Skin of body (tissue), 2 donors: ENCODE results near the gene ECE2. TPM values are rescaled to one million over a fixed set of nuclear protein-coding genes. Genes with fewer than 3 reads are reported as not detected.
A peak's percentile ranks its signal among the peaks of the same experiment; 100 is the strongest.
"Not testable (repeated sequence)": the region's sequence is repeated elsewhere in the genome, so short reads cannot be mapped to it uniquely, and the experiment has no call there.

ENCODE experiments used
- DNase-seq: peaks from one replicate; lab custom pipeline; 2025; lab: John Stamatoyannopoulos, UW
- total RNA-seq: library from RNA; depleted of rRNA; stranded (reverse); fragments of >200 nt; gene quantifications from one replicate; pipeline ENCODE4 v1.2.3, GENCODE V29; 2014

ECE2 gene
- total RNA-seq, 1 donor from 2014 or later = not detected

GRCh38 chr3:184262764-184263179, 13.1 kb upstream of the ECE2 start:
- DNase-seq = no peak

- not testable (repeated sequence) for DNase-seq
These were observed 8.6 kb upstream of the ECE2 start for GRCh38 chr3:184267249-184267648.

GRCh38 chr3:184272269-184272668, 3.6 kb upstream of the ECE2 start:
- no peak for DNase-seq

- no peak for DNase-seq
These were observed 481 bp upstream of the ECE2 start for GRCh38 chr3:184275381-184275701.

- no peak for DNase-seq
These were observed 1.5 kb downstream of the ECE2 start for GRCh38 chr3:184277366-184277765.

GRCh38 chr3:184282941-184283340, 7.1 kb downstream of the ECE2 start:
- DNase-seq = no peak

- no peak for DNase-seq
These were observed 7.9 kb downstream of the ECE2 start for GRCh38 chr3:184283681-184284080.

GRCh38 chr3:184284696-184285095, 8.9 kb downstream of the ECE2 start:
- peak; percentile 38 for DNase-seq

GRCh38 chr3:184289426-184289938, 13.7 kb downstream of the ECE2 start:
- DNase-seq = peak; percentile 11

- no peak for DNase-seq
These were observed 14.5 kb downstream of the ECE2 start for GRCh38 chr3:184290331-184290730.

GRCh38 chr3:184291044-184291737, 15.4 kb downstream of the ECE2 start:
- DNase-seq = no peak

- DNase-seq = no peak
These were observed 16.1 kb downstream of the ECE2 start for GRCh38 chr3:184291738-184292445.

GRCh38 chr3:184295771-184296170, 19.9 kb downstream of the ECE2 start:
- no peak for DNase-seq

- no peak for DNase-seq
These were observed 20.8 kb downstream of the ECE2 start for GRCh38 chr3:184296616-184297015.

GRCh38 chr3:184298759-184299487, 23.1 kb downstream of the ECE2 start, which contains the start of gene PSMD2:
PSMD2 (plus strand) TSS chr3:184299241; CDS start chr3:184299267, 26 bp downstream.
- peak; percentile 97 for DNase-seq

GRCh38 chr3:184299488-184300377, 23.9 kb downstream of the ECE2 start:
- DNase-seq = no peak

- DNase-seq = no peak
These were observed 24.5 kb downstream of the ECE2 start for GRCh38 chr3:184300378-184300720.

GRCh38 chr3:184305577-184305976, 29.8 kb downstream of the ECE2 start:
- no peak for DNase-seq

- no peak for DNase-seq
These were observed 30.6 kb downstream of the ECE2 start for GRCh38 chr3:184306341-184306972.

GRCh38 chr3:184307915-184308314, 32.1 kb downstream of the ECE2 start:
- no peak for DNase-seq

GRCh38 chr3:184308744-184309143, 32.9 kb downstream of the ECE2 start:
- DNase-seq = no peak
